ENCODE measurements around the gene NSRP1. TPM values are rescaled to one million over a fixed set of nuclear protein-coding genes. Genes with fewer than 3 reads are reported as not detected.
"Not testable (repeated sequence)": the region's sequence is repeated elsewhere in the genome, so short reads cannot be mapped to it uniquely, and the experiment has no call there.

NSRP1 gene
- total RNA-seq, 1 donor from 2014 or later = 33.1 TPM

DNA sequence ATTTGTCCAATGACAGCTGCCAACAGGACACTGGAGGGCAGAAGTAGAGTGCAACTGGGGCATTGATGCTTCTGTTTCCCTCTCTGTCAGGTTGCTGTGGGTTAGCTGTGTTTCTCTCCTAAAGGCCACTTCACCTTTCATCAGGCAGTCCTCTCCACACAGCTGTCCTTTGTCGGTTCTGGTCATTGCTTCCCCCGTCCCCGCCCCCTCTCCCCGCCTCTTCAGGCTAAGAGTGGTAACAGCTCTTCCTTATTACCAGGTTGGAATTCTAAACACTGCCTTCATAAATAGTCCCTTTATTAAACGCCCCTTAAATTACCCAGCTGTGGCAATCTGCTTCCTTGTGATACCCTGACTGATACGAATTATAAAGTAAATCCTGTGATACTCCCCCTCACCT, 31.8 kb upstream of the NSRP1 start:
- Histone ChIP-seq H3K27ac (no peak overlapping the region), H3K27me3 (ENCODE audit: low read depth) (no peaks in the 10 kb centered on the region), H3K4me3 (no peak overlapping the region), H3K36me3 (no peaks in the 10 kb centered on the region), H3K9me3 (no peaks in the 10 kb centered on the region), H3K4me1 (no peaks in the 10 kb centered on the region)
- TF ChIP-seq, protein P1, sequence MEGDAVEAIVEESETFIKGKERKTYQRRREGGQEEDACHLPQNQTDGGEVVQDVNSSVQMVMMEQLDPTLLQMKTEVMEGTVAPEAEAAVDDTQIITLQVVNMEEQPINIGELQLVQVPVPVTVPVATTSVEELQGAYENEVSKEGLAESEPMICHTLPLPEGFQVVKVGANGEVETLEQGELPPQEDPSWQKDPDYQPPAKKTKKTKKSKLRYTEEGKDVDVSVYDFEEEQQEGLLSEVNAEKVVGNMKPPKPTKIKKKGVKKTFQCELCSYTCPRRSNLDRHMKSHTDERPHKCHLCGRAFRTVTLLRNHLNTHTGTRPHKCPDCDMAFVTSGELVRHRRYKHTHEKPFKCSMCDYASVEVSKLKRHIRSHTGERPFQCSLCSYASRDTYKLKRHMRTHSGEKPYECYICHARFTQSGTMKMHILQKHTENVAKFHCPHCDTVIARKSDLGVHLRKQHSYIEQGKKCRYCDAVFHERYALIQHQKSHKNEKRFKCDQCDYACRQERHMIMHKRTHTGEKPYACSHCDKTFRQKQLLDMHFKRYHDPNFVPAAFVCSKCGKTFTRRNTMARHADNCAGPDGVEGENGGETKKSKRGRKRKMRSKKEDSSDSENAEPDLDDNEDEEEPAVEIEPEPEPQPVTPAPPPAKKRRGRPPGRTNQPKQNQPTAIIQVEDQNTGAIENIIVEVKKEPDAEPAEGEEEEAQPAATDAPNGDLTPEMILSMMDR (IDR thresholded peaks at IDR 0.05) = no peak
- ATAC-seq = no peak
- intact Hi-C loops (cut with DNase I) = no loop called here
- no peak for DNase-seq

DNA sequence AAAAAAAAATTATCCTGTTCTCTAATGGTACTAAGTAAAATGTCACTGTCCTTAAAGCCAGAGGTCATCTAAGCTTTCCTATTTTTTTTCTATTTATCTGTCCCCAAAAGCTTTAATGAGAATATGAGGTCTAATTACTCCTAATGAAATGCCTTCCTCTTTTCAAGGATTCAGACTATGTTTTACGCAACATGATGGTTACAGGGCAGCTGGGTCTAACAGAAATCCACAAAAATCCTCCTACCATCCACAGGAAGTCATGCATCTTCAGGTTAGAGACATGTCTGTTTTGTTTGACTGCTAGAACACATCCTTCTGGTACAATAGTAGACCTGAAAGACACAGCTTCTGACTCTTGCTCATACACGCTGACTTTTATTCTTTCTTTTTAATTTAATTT, 29.7 kb upstream of the NSRP1 start:
- DNase-seq (no peak), ATAC-seq (no peak)
- H3K27me3 ChIP-seq (ENCODE audit: low read depth) = no peaks in the 10 kb centered on the region
- no peaks in the 10 kb centered on the region for H3K4me1 ChIP-seq
- no peaks in the 10 kb centered on the region for H3K9me3 ChIP-seq
- H3K36me3 ChIP-seq = no peaks in the 10 kb centered on the region
- no peak overlapping the region for H3K27ac ChIP-seq
- intact Hi-C loops (cut with DNase I) = no loop called here
- TF ChIP-seq, protein P1 (IDR thresholded peaks at IDR 0.05) = no peak
- H3K4me3 ChIP-seq = no peak overlapping the region

- H3K27me3 ChIP-seq (ENCODE audit: low read depth); DNase-seq; H3K36me3 ChIP-seq; H3K9me3 ChIP-seq; H3K4me1 ChIP-seq; H3K27ac ChIP-seq; H3K4me3 ChIP-seq; ATAC-seq; intact Hi-C loops (cut with DNase I): not testable (repeated sequence)
Measured at GRCh38 chr17:30087431-30087830, 29.2 kb upstream of the NSRP1 start.

- intact Hi-C loops (cut with DNase I) = no loop called here
- H3K36me3 ChIP-seq = no peaks in the 10 kb centered on the region
- H3K4me3 ChIP-seq = no peak overlapping the region
- TF ChIP-seq, protein P1 (IDR thresholded peaks at IDR 0.05) = no peak
- no peak overlapping the region for H3K27ac ChIP-seq
- ATAC-seq (no peak), DNase-seq (no peak)
- H3K9me3 ChIP-seq = no peaks in the 10 kb centered on the region
- H3K4me1 ChIP-seq = peaks cover 4% of the 10 kb centered on the region
- no peaks in the 10 kb centered on the region for H3K27me3 ChIP-seq (ENCODE audit: low read depth)
Measured at GRCh38 chr17:30091121-30091670, 25.4 kb upstream of the NSRP1 start.

DNA sequence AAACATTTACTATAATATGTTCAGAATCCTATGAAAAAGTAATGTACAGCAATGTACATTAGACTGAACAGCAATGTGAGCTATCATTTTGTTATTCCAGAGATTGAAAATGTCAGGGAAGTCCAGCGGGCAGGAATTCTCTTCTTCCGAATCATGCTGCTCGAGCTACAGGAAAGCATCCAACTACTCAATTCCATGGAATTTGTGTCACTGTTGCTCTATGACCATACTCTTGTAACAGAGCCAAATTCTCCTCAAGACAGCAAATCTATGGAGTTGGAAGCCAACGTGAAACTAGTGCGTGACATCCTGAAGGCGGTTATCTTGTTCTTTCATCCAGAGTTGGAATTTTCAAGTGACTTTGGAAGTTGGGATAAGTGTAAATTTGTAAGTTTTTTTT, 24.8 kb upstream of the NSRP1 start:
- ATAC-seq = no peak
- Histone ChIP-seq H3K36me3 (no peaks in the 10 kb centered on the region), H3K9me3 (no peaks in the 10 kb centered on the region), H3K4me1 (peaks cover 4% of the 10 kb centered on the region), H3K27ac (no peak overlapping the region), H3K4me3 (no peak overlapping the region), H3K27me3 (ENCODE audit: low read depth) (no peaks in the 10 kb centered on the region)
- intact Hi-C loops (cut with DNase I) = no loop called here
- TF ChIP-seq, protein P1 (IDR thresholded peaks at IDR 0.05) = no peak
- DNase-seq = no peak

GRCh38 chr17:30092886-30093285, 23.7 kb upstream of the NSRP1 start:
- no peaks in the 10 kb centered on the region for H3K9me3 ChIP-seq
- intact Hi-C loops (cut with DNase I) = no loop called here
- H3K4me1 ChIP-seq = peaks cover 4% of the 10 kb centered on the region
- ATAC-seq (no peak), DNase-seq (no peak)
- H3K27ac ChIP-seq = no peak overlapping the region
- no peaks in the 10 kb centered on the region for H3K36me3 ChIP-seq
- no peaks in the 10 kb centered on the region for H3K27me3 ChIP-seq (ENCODE audit: low read depth)
- no peak overlapping the region for H3K4me3 ChIP-seq
- TF ChIP-seq, protein P1 (IDR thresholded peaks at IDR 0.05) = no peak
